Endothelial cell of umbilical vein (primary cell): ENCODE measurements around the gene CELF5. TPM values are rescaled to one million over a fixed set of nuclear protein-coding genes. Genes with fewer than 3 reads are reported as not detected.

ENCODE experiments used
- BruUV-seq: library from RNA; stranded (reverse); fragments of 400-500 nt; replicated peaks from 2 replicates; lab custom pipeline; 2021; lab: Mats Ljungman, UMichigan
- CTCF ChIA-PET: fragments of 300-600, 350-600 bp; sonication (Branson Sonifier 250); formaldehyde crosslinking; loops from one replicate; lab custom pipeline; 2021; ENCODE audit warnings: antibody characterized with exemption, inconsistent platforms; lab: Charles Lee
- POLR2A ChIA-PET: fragments of 300-600, 350-600 bp; sonication (Branson Sonifier 250); formaldehyde crosslinking; loops from one replicate; lab custom pipeline; 2021; ENCODE audit warnings: antibody characterized with exemption, inconsistent platforms; lab: Charles Lee
- DNase-seq: peaks from one replicate; pipeline ENCODE4 v3.0.0-alpha.2; 2011; ENCODE audit warnings: low read depth, low spot score
- FAIRE-seq: peaks from 2 replicates; lab custom pipeline; 2011; peaks lifted over from hg19 to GRCh38; lab: Jason Lieb, UNC
- H2AFZ ChIP-seq: 2 replicates; pipeline ENCODE4 v1.6.0; 2012; ENCODE audit warnings: low read depth, low read length, control low read depth, inconsistent platforms
- H3K27ac ChIP-seq: 2 replicates; pipeline ENCODE4 v1.5.1; 2011; ENCODE audit warnings: low read depth, mild to moderate bottlenecking, control low read depth, low read length, moderate library complexity; ENCODE audit not compliant: insufficient read depth
- H3K27me3 ChIP-seq, 2 experiments: 2 replicates each; pipeline versions ENCODE4 v1.6.0 to v1.6.1; 2011; ENCODE audit warnings: low read length in 2 of 2, mixed read lengths in 1 of 2; ENCODE audit not compliant: control insufficient read depth in 2 of 2, insufficient read depth in 2 of 2
- H3K36me3 ChIP-seq, 2 experiments: 2 replicates in 1 of 2; 3 replicates in 1 of 2; pipeline ENCODE4 v1.5.1; 2011; ENCODE audit warnings: low read length in 2 of 2, mild to moderate bottlenecking in 1 of 2, moderate library complexity in 1 of 2; ENCODE audit not compliant: control insufficient read depth in 2 of 2, insufficient read depth in 2 of 2; ENCODE audit errors: extremely low read depth in 1 of 2
- H3K4me1 ChIP-seq: 3 replicates; pipeline ENCODE4 v1.5.1; 2011; ENCODE audit warnings: mild to moderate bottlenecking, low read length; ENCODE audit not compliant: control insufficient read depth, insufficient read depth; ENCODE audit errors: extremely low read depth
- H3K4me2 ChIP-seq: 2 replicates; pipeline ENCODE4 v1.6.1; 2011; ENCODE audit warnings: low read length, control low read depth, mixed read lengths; ENCODE audit not compliant: insufficient read depth
- H3K4me3 ChIP-seq, 3 experiments: fragments of 200-600 bp in 1 of 3; sonication (generic), shearing (Covaris generic) in 1 of 3; replicated peaks in 1 of 3; 2 replicates each; pipeline ENCODE4 v1.5.1; 2011 to 2016; ENCODE audit warnings: control low read depth in 3 of 3, low read length in 3 of 3, mild to moderate bottlenecking in 2 of 3, inconsistent platforms in 1 of 3, low read depth in 1 of 3, moderate library complexity in 1 of 3; ENCODE audit not compliant: insufficient read depth in 1 of 3
- H3K79me2 ChIP-seq: 2 replicates; pipeline ENCODE4 v1.6.0; 2012; ENCODE audit warnings: low read length, inconsistent platforms; ENCODE audit not compliant: control insufficient read depth, insufficient read depth
- H3K9ac ChIP-seq: replicated peaks from 2 replicates; pipeline ENCODE3; 2011; ENCODE audit warnings: low read length, control low read depth; ENCODE audit not compliant: insufficient read depth; ENCODE audit errors: extremely low read depth
- H3K9me1 ChIP-seq: replicated peaks from 3 replicates; pipeline ENCODE4 v1.6.0; 2011; ENCODE audit warnings: mild to moderate bottlenecking, low read length; ENCODE audit not compliant: control insufficient read depth, insufficient read depth; ENCODE audit errors: extremely low read depth
- H3K9me3 ChIP-seq: replicated peaks from 2 replicates; pipeline ENCODE4 v1.5.1; 2012; ENCODE audit warnings: low read length, inconsistent platforms; ENCODE audit not compliant: control insufficient read depth, insufficient read depth
- H4K20me1 ChIP-seq: replicated peaks from 2 replicates; pipeline ENCODE3; 2011; ENCODE audit warnings: mild to moderate bottlenecking, low read length; ENCODE audit not compliant: control insufficient read depth, insufficient read depth; ENCODE audit errors: extremely low read depth
- CTCF ChIP-seq, 2 donors: IDR thresholded peaks; 1 replicate in 1 of 2; 2 replicates in 1 of 2; pipeline ENCODE4 v1.5.1; 2011; ENCODE audit warnings: low read length in 2 of 2, mild to moderate bottlenecking in 2 of 2, moderate library complexity in 2 of 2, control low read depth in 1 of 2, inconsistent platforms in 1 of 2, low read depth in 1 of 2; ENCODE audit not compliant: insufficient read depth in 1 of 2; ENCODE audit errors: extremely low read depth in 1 of 2
- EZH2 ChIP-seq: IDR thresholded peaks from 2 replicates; pipeline ENCODE4 v1.6.1; 2012; ENCODE audit warnings: borderline replicate concordance, low read depth, mild to moderate bottlenecking, moderate library complexity, low read length, inconsistent platforms; ENCODE audit not compliant: severe bottlenecking
- FOS ChIP-seq: IDR thresholded peaks from 2 replicates; pipeline ENCODE4 v1.6.1; 2011; ENCODE audit warnings: mild to moderate bottlenecking, low read length, moderate library complexity, borderline replicate concordance; ENCODE audit not compliant: insufficient read depth
- GATA2 ChIP-seq: IDR thresholded peaks from 2 replicates; pipeline ENCODE4 v1.7.0; 2011; ENCODE audit warnings: low read depth, mild to moderate bottlenecking, moderate library complexity, mixed read lengths, low read length; ENCODE audit not compliant: insufficient read length, insufficient read depth
- JUN ChIP-seq: IDR thresholded peaks from 2 replicates; pipeline ENCODE4 v1.6.1; 2011; ENCODE audit warnings: borderline replicate concordance, low read depth; ENCODE audit not compliant: insufficient read length, insufficient read depth
- MYC ChIP-seq: IDR thresholded peaks from one replicate; pipeline ENCODE4 v1.6.1; 2011; ENCODE audit warnings: mild to moderate bottlenecking, low read depth, low read length
- POLR2A ChIP-seq: IDR thresholded peaks from 2 replicates; pipeline ENCODE4 v1.6.1; 2012; ENCODE audit warnings: low read depth, mild to moderate bottlenecking, control low read depth, low read length
- POLR2AphosphoS5 ChIP-seq: IDR thresholded peaks from 2 replicates; pipeline ENCODE4 v1.6.1; 2012; ENCODE audit warnings: low read depth, mild to moderate bottlenecking, control low read depth, low read length, moderate library complexity; ENCODE audit not compliant: insufficient read depth
- dilution Hi-C: fragments of 300-500 bp; cut with MboI; formaldehyde crosslinking; loops from one replicate; pipeline ENCODE4 v1.15.0; 2019; ENCODE audit warnings: low sequenced_read_pairs; ENCODE audit not compliant: extremely low pct_ligation_motif_present
- intact Hi-C: fragments of 100-400 bp; cut with micrococcal nuclease; formaldehyde crosslinking; loops from one replicate; pipeline ENCODE4 v1.10.0; 2022
- polyA plus RNA-seq, 4 experiments: library from polyadenylated mRNA; depleted of rRNA in 3 of 4; stranded (reverse) in 3 of 4; unstranded in 1 of 4; fragments of >200 nt; gene quantifications; 2 replicates each; pipeline versions ENCODE4 v1.2.1 to v1.2.3, GENCODE V29; 2011 to 2012; ENCODE audit warnings: missing spikeins in 1 of 4
- total RNA-seq: library from RNA; stranded (reverse); gene quantifications from 2 replicates; pipeline ENCODE4 v1.2.3, GENCODE V29; 2021
- TF ChIP-seq, protein P1 (sequence below): IDR thresholded peaks from 2 replicates; pipeline ENCODE4 v1.6.1; 2011; ENCODE audit not compliant: insufficient read depth, insufficient read length

Gene CELF5
- total and polyA plus RNA-seq, 2 donors (not counting 3 experiments of a cell fraction or from before 2014, with no cell fraction given) = not detected

- CTCF ChIA-PET = interaction anchor here (1.0 to 2.0 kb wide), 2 partner anchors 25 to 58 kb away, joined by 4 to 7 read pairs; no protein-coding TSS in a partner anchor
- H3K27me3 ChIP-seq = no peaks in the 10 kb centered on the region
- H3K36me3 ChIP-seq = no peaks in the 10 kb centered on the region
- no peaks in the 10 kb centered on the region for H3K9me3 ChIP-seq
- intact Hi-C loops = no loop called here
- peaks cover 57% of the 10 kb centered on the region for H3K79me2 ChIP-seq
- peak overlapping the region; percentile 75 for H3K9ac ChIP-seq
- FAIRE-seq (no peak), DNase-seq (no peak)
- BruUV-seq = TSS peak; percentile 19
- no peak overlapping the region for H2AFZ ChIP-seq
- TF ChIP-seq MYC (no peak), POLR2AphosphoS5 (no peak), GATA2 (no peak), JUN (no peak), EZH2 (no peak), CTCF (IDR thresholded peaks at IDR 0.05; ENCODE audit: extremely low read depth in 1 of 2, insufficient read depth in 1 of 2, low read depth in 1 of 2, low read length in 2 of 2) (no peak), FOS (no peak), POLR2A (no peak)
- TF ChIP-seq, protein P1, sequence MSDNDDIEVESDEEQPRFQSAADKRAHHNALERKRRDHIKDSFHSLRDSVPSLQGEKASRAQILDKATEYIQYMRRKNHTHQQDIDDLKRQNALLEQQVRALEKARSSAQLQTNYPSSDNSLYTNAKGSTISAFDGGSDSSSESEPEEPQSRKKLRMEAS = no peak
- no peak overlapping the region for H3K27ac ChIP-seq
- no peaks in the 10 kb centered on the region for H3K9me1 ChIP-seq
- H3K4me1 ChIP-seq = peaks cover 12% of the 10 kb centered on the region
- POLR2A ChIA-PET = no interaction called here
- peak overlapping the region; percentile 65 for H3K4me2 ChIP-seq
- peak overlapping the region; percentile 62 to 82 (median 72) for H3K4me3 ChIP-seq
- dilution Hi-C loops = no loop called here
- no peaks in the 10 kb centered on the region for H4K20me1 ChIP-seq
These were observed 37.4 kb upstream of the CELF5 start for GRCh38 chr19:3186891-3187661.
